Fibroblast of mammary gland (primary cell): ENCODE data around the gene LTBP1.
A peak's percentile ranks its signal among the peaks of the same experiment; 100 is the strongest.

Source experiments
- DNase-seq: peaks from one replicate; pipeline ENCODE4 v3.0.0-alpha.2; 2010; ENCODE audit warnings: low read depth
- H3K4me3 ChIP-seq: 2 replicates; pipeline ENCODE4 v1.5.1; 2011; ENCODE audit warnings: low read depth, mild to moderate bottlenecking, low read length, moderate library complexity; ENCODE audit not compliant: control insufficient read depth
- TF ChIP-seq, protein P1 (sequence below): conservative IDR thresholded peaks from 2 replicates; pipeline ENCODE4 v1.5.1; 2011; ENCODE audit warnings: low read depth, low read length, inconsistent platforms; ENCODE audit not compliant: control insufficient read depth, insufficient read depth

The LTBP1 gene

DNA sequence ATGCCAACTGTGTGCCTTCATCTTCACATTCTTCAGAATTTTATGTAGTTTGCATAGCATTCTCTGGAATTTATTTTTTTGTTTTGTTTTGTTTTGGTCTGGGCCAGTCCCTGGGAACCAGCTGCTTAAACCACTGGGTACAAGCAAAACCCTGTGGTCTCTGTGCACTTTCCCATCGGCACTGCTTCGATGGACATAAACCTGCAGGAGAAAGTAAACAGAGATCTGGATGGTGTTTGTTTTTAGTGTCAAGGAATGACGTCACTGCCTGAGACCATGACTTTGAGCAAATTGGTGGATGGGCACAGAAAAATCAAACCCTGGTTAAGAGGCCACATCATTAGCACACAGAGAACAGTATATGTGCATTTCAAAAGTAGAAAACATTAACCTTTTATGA is 465.0 kb downstream of the LTBP1 start:
- TF ChIP-seq, protein P1, sequence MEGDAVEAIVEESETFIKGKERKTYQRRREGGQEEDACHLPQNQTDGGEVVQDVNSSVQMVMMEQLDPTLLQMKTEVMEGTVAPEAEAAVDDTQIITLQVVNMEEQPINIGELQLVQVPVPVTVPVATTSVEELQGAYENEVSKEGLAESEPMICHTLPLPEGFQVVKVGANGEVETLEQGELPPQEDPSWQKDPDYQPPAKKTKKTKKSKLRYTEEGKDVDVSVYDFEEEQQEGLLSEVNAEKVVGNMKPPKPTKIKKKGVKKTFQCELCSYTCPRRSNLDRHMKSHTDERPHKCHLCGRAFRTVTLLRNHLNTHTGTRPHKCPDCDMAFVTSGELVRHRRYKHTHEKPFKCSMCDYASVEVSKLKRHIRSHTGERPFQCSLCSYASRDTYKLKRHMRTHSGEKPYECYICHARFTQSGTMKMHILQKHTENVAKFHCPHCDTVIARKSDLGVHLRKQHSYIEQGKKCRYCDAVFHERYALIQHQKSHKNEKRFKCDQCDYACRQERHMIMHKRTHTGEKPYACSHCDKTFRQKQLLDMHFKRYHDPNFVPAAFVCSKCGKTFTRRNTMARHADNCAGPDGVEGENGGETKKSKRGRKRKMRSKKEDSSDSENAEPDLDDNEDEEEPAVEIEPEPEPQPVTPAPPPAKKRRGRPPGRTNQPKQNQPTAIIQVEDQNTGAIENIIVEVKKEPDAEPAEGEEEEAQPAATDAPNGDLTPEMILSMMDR, result no peak
- no peak overlapping the region for H3K4me3 ChIP-seq
- DNase-seq, result peak; percentile 40

DNA sequence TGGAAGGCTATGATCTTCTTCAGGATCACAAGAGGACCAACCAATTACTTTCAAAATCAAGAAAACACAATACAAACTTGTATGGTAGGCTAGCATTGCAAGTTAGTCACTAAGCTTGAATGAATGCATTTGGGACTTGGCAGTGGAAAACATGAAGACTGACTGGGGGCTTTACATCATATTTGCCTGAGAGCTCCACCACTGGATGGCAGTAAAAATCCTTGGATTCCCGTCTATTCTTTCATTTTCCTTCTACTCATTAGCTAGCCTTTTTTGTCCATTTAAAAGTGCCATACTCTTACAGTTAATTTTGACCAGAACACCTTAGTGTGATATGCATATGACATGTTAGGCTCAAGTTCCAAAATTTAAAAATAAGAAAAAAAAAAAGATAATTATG is 466.2 kb downstream of the LTBP1 start:
- DNase-seq, result peak; percentile 82
- TF ChIP-seq, protein P1, result peak; percentile 67
- no peak overlapping the region for H3K4me3 ChIP-seq

DNA sequence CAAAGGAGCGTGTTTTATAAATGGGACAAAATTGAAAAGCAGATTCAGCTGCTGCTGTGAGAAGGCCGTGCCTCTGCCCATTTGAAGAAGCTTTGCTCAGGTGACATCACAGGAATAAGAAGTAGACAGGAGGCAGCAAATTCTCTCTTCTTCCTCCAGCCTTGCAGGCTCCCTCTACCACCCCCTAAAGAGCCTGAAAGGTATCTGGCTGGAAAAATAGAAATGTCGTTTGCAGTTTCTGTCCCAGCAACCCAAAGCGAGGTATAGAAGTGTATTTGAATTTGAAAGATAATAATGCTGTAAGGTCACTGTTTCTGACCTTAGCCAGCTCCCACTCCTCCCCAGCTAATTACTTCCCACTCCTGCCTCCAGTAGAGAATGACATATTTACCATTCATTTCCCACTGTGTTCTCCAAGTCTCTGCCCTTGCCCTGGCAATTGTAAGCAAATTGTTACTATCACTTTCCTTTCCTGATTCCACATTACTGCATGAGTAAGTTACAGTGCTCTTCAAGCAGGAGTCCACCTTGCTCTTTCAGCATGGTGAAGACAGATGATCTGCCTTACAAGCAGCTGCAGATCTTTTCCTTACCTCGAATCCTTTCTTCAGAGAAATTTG is 472.9 kb downstream of the LTBP1 start:
- no peak overlapping the region for H3K4me3 ChIP-seq
- TF ChIP-seq, protein P1, result peak; percentile 2
- DNase-seq, result no peak

DNA sequence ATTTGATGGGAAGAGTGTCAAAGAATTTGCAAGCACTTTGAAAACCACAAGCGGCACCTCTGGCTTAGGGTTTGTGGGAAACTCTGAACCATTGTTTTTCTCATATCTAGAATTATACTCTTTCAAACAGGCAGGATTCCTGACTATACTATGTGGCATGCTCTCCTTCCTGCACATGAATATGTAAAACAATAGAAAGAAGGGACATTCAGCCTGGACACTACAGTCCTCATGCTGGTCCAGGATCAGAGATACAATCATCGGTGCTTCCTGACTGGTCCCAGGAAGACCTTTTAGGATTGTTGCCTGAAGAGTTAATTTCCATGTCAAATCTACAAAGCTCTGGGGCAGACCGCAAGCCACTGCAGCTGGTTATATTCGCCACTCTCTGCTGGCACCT is 474.0 kb downstream of the LTBP1 start:
- DNase-seq, result no peak
- TF ChIP-seq, protein P1, result no peak
- no peak overlapping the region for H3K4me3 ChIP-seq

DNA sequence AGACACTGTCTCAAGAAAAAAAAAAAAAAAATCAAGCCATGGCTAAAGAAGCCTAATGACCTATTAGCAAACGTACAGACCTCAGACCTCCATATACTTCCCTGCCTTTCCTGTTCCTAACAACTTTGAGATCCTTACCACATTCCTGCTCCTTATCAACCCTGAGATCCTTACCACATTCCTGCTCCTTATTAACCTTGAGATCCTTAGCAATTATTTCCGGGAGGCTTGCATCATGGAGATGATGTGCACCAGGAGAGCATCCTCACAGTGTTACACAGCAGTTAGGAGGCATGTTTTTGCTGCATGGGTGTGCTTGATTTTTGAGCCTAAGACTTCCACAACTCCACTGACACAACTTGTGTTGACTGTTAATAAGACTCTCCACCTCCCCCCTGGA is 475.1 kb downstream of the LTBP1 start:
- TF ChIP-seq, protein P1, result no peak
- H3K4me3 ChIP-seq, result no peak overlapping the region
- DNase-seq, result no peak

DNA sequence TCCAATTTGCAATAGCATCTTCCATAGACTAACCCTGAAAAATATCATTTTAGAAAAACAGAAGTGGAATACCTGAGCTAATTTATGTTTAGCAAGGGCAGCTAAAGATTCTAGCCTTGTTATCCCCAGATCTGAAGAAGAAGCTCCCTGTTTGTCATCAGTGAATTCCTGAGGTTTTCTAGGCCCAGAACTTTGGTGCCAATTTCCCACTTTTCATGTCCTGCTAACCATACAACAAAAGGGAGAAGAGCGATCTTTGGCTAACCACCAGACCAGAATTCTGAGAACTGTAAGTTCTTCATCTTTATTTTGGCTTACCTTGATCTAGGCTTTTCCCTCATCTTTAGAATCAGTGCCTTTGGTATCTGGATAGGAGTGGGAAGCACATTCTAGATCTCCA is 478.4 kb downstream of the LTBP1 start:
- H3K4me3 ChIP-seq, result no peak overlapping the region
- DNase-seq, result peak; percentile 33

More for the DNA sequence above, 478.4 kb downstream of the LTBP1 start:
- TF ChIP-seq, protein P1, result no peak
